Stimulated activated CD8-positive, alpha-beta memory T cell treated with anti-CD3 and anti-CD28 coated beads, Interleukin-7, amount 100 ng/mL, for 1 hour (primary cell): Measurements from ENCODE around the gene ONECUT2.
"Not testable (repeated sequence)": the region's sequence is repeated elsewhere in the genome, so short reads cannot be mapped to it uniquely, and the experiment has no call there.

ENCODE experiments used
- DNase-seq, 2 donors: peaks; one replicate each; pipeline ENCODE4 v3.0.0-alpha.2; 2020; ENCODE audit warnings: low read depth in 2 of 2

Gene ONECUT2

DNA sequence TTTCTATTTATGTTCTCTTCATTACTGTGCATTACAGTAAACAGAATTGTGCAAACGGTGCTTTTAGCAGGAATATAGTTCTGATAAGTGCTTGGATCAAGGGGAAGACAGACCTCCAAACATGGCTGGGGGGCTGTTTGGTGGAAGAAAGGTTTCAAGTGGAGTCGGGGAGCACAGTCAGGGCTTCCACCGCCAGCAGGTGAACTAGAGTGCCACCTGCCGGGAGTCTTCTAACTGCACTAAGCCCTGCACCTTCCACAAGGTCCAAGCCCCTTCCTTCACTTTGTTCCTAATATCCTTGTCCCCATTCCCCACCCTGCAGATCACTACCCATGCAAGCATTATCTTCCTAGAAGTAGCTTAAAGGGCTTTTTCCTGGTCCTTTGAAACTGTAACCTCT is 11.1 kb downstream of the ONECUT2 start:
- DNase-seq, result no peak

DNA sequence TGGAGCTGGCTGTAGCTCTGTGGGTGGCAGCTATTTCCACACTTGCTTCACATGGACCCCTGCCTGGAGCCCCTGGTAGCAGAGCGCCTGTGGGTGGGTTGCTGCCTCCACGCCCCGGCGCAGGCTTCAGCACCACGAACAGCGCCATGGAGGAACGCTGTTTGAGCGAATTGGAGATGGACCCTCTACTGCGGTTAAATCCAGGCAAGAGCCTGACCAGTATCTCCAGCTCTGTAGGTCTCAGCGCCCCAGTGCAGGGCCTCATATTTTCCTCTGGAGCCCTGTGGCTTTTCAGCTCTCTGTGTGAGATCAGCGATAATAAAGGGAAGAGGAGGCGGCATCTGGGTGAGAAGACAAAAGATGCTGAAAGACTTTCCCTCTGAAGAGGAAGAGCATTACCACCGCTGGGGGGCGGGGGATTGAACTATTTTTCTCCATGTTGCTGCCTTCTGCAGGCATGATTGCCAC is 12.0 kb downstream of the ONECUT2 start:
- DNase-seq, result no peak

DNA sequence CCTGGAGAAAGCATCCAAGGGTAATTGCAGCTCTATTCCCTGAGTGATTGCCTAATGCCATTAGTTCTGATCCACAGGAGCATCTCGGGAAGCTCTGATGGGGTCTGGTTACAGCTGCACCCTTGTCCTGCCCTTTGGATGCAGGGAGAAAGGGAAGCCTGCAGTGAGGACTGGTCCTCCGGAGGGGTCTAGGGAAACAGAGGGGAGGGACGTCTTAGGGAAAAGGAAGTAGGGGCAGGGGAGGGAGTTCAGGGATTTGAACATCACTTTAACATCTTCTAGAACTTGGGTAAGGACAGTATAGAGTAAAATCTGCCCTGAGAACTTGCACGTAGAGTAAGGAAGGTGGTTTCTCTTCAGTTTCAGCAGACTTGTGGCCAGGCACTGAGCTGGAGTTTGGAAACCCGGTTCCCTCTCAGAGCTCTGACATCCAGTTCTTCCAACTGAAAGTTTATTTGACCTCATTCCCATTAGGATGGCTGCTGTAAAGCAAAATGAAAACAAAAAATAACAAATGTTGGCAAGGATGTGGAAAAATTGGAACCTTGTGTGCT is 20.5 kb downstream of the ONECUT2 start:
- no peak for DNase-seq

DNA sequence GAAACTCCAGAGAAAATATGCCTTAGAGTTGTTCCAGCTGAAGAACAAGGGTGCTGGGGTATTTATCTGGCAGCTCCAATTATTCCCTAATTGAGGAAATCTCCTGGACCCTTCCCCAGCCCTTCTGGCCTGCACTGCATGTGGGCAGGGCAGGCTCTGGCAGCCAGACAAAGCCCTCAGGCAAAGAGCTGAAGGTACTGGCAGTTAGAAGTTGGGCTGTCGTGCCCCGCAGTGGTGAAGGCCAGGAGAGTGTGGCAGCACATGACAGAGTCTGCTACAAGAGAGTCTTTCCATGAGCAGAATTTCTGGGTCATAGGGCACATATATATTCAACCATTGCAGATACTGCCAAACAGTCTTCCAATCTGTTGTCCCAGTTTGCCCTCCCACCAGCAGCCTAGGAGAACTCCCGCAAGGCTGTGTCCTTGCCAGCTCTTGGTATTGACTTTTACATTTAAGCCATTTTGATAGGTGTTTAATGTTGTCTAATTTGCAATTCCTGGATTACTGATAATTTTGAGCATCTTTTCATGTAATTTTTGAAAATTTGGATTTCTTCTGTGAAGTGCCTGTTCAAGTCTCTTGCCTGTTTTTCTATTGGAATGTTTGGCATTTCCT is 26.6 kb downstream of the ONECUT2 start:
- DNase-seq, result no peak

DNA sequence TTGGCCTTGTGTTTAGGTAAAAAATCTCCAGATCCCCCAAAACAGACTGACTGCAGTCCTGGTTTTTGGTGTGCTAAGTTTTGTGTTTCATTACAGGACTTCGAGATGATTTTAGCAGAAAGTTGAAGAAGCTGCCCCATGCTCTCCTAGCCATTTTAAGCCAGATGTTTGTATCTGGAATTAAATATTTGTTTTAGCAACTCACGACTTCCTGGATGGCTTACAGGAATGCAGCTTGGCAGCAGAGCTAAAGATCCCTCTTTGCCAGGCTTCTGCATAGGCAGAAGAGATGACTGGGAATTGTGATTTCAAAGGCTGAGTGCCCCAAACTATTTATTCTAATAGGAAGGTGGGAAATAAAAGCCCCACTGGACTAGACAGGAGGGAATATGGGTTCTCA is 31.1 kb downstream of the ONECUT2 start:
- no peak for DNase-seq

DNA sequence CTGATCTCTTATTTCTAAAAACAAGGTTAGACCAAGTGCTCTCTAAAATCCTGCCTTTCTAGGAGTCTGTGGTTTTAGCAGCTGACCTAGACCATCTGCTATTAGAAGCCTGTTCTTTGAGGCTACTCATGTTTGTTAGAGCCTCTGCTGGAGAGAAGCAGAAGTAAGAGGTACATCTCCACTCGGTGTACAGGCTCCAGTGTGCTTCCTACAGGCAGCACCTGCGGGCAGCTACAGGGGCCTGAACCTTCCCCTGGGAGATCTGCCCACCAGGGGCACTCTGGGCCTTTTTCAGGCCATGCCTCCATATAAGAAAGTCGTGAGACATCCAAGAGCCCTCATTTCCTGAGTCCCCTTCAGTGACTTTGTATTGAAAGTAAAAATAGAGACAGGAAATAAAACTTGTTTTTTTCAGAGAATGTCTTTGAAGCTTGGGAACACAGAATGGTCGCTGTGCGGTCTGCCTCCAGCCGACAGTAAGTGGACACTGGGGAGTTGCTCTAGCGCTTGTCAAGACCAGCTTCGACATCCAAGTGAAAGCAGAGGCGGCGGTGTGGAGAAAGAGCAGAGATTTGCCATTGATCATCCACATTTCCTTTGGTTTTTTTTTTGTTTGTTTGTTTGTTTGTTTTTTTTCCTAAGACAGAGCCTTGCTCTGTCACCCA is 31.7 kb downstream of the ONECUT2 start:
- no peak for DNase-seq

DNA sequence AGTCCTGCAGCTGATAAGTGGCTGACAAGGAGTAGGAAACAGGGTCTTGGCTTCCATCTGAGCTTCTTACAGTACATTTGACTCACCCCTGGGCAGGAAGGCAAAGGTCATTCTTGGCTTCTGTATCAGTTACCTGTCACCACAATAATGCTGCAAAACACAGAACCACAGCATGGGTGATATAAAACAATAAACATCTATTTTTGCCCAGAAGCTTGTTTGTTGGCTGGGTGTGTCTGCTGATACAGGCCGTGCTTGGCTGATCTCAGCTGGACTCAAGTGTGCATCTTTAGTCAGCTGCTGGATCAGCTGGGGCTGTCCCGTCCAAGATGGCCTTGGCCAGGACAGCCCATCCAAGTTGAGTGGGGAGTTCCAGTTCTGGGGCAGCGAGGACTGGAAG is 34.7 kb downstream of the ONECUT2 start:
- no peak for DNase-seq

DNA sequence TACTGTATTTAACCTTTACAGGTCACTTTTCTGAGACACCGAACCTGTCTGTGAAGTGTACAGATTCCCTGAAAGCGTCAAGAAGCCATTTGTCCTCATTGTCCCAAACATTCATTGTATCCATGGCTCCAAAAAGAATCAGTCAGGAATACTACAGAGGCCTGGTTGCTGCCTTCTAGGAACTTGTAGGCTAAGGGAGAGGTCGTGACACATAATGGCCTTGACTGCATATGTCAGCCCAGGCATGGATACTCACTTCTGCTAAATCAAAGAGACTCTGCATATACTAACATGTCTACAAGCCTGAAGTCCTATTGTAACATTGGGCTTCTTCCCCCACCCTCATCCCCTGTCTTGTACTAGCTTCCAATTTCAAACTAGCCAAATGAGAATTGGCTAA is 40.2 kb downstream of the ONECUT2 start:
- no peak for DNase-seq

DNA sequence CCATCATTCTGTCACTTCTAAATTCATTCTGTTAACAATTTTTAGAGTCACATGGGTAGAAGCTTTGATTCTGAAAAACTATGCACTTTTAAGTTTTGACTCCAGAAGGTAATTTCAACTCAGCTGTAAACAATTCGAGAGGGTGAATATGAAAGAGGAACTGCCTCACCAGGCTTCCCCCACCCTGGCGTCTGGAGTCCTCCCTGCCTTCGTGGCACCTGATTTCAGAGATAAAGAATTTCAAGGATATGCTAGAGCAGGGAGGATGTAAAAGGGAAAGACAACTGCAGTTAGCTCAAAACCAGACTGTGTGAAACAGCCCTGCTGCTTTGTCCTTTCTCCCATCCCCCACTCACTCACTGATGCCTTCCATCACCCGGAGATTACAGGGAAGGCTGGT is 40.7 kb downstream of the ONECUT2 start:
- no peak for DNase-seq

DNA sequence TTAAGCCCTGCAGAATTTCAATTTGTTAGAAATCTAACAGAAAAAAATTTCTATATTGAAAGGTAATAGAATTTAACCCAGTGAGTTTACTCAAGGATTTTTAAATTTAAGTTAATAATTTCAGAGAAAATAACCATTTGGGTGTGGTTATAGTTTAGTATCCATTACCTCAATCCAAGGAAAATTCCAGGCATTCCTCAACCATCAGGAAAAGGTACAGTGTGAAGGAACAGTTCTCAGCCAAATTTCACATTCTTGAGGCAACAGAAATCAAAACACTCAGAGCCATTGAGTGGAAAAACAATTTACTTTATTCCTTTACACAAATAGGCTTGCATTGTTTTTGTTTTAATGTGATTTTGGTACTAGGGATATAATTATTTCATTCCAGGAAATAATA is 45.6 kb downstream of the ONECUT2 start:
- DNase-seq, result no peak

DNA sequence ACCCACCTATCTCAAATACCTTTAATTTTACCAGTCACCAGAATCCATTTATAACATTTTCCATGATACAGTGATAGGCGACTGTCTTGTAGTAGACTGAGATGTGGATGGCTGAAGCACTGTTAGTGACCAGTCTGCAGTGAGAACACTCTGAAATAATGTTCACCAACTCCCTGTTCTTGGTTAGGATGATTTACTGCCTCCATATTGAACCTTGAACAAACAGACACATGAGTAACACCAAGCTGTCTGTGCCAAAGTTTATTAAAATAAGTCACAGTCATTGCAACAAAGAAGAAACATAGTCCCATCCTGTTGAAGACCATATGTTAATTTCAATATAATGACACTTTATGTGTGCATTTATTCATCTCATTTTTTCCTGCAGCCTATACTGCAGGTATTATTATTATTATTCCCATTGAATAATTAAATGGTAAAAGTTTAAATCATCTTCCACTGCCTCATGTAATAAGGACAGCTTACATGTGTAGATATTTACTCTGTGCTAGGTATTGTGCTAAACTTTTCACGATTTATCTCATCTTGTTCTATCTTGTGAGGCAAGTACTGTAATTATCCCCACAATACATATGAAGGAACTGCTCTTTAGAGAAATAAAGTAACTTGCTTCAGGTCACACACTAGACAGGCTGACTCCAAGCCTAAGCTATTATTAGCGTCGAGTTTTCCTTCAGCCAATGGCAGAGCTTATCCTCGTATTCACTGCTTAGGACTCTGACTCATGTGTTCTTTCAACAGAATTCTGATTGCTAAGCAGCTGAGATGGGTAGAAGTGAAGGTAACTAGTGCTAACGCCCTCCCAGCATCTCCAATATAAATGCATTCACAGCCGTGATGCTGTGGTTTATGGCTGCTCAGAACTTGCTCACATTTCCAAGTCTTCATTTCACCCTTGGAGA is 62.5 kb downstream of the ONECUT2 start:
- DNase-seq, result no peak

DNA sequence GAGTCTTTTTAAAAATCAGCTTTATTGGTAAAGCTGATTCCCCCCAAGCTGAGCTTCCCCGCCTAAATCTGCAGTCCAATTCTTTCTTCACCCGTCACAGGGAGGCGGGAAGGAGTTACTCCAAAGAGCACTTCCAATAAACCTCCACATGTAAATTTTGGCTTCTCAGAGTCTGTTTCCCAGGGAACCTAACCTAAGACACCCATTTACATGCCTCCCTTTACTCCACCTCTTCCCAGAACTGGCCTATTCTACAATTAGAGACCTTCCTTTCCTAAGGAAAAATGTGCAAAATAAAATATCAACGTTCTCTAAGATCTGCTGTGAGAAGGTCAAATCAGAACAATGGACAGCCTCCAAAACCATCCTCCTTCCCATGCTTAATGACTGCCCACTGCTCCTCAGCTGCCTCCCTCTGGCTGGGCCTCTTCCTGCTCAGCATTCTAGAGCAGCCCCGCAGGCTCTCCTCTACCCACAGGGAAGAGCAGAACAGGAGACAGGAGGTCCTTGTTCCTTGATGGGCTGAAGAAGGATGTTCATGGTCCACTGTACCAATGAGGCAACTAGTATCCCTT is 63.6 kb downstream of the ONECUT2 start:
- DNase-seq, result no peak

DNA sequence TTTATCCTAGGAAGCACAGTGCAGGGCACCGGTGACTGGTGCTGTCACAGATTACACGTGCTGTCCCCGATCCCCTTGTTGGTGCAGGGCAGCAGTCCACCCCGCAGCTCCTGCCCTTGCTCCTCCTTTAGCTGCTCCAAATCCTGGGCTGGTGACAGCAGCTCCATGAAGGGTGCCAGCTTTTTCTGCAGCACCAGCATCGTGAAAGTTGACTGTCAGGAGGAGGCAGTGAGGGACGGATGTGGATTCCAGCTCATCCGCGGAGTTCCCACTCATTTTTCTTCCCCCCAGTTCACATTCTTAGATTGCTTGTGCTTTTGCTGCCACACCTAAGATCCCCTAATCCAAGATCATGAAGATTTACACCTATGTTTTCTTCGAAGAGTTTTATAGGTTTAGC is 67.5 kb downstream of the ONECUT2 start:
- no peak for DNase-seq

DNA sequence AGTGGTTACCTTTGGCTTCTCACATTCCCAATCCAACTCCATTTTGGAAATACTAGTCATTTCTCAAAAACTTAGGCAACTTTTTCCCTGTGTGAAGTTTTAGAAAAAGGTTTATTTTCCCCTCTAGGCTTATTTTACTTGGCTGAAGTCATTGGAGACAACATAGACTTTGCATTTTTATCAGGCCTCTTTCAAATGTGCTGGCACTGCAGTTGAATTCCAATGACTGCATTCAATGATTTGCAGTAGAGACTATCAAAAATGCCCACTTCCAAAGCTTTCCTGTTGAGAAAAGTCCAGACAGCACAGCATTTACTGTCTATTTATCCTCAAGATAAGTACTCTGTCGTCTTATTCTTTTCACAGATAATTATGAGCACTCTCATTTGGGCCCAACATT is 70.1 kb downstream of the ONECUT2 start:
- no peak for DNase-seq

DNA sequence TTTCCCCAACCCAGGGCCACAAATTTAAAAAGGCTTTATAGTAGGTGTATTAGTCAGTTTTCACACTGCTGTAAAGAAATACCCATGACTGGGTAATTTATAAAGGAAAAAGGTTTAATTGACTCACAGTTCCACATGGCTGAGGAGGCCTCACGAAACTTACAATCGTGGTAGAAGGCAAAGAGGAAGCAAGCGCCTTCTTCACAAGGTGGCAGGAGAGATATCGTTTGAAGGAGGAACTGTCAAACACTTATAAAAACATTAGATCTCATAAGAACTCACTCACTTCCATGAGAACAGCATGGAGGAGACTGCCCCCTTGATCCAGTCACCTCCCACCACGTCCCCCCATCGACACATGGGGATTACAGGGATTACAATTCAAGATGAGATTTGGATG is 80.9 kb downstream of the ONECUT2 start:
- DNase-seq, result no peak

DNA sequence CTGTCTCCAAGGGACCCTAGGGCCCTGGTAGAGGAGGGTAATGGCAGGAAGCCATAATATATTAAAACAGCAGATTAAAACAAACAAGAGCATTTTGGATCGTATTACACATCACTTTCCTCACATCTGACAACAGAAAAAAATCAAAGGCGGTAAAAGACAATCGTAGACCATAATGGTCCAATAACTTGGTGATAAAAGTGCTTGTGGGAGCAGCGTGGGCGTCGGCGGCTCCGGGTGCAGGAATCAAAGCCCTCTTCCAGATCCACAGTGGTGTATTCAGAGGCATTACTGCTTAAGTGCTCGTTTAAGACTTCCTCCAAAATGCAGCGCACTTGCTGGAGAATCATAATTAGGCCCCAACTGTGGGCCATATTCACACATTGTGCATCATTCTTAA is 83.4 kb downstream of the ONECUT2 start:
- no peak for DNase-seq

DNA sequence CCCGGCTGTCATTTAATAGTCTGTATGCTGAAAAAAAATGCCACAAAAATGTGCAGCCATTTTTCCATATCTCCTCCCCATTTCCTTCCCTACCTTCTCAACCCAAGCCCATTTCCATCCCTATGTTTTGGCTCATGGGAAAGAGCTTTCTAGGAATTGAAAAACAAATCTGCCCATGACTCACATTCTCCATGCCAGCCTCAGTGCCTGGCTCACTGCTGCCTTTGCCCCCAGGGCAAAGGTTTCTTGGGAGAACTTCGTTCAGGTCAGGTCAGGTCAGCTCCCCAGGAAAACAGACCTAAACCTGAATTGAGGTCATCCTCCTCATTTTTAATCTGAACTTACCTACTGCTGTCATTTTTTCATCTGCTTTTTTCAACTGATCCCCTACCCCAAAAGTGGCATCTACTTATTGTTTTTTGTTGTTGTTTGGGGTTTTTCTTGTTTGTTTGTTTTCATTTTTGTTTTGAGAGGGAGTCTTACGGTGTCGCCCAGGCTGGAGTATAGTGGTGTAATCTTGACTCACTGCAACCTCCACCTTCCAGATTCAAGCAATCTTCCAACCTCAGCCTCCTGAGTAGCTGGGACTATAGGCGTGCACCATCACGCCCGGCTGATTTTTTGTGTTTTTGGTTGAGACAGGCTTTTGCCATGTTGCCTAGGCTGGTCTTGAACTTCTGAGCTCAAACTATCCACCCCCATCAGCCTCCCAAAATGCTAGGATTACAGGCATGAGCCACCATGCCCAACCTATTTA is 84.7 kb downstream of the ONECUT2 start:
- no peak for DNase-seq

DNA sequence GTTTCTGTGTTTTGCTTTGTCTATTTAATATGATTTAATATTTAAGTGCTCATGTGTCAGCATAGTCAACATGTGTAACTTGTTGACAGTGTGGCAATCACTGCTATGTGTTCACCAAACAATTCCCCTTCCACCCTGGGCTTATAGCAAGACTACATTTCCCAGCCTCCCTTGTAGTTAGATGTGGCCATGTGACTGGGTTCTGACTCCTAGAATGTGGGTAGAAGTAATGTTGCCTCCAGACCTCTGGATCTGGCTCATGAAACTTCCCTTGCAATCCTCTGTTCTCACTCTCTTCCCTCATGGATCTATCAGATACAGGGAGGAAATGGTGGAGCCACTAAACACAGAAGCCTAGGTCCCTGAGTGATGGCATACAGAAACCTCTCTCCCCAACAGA is 87.2 kb downstream of the ONECUT2 start:
- not testable (repeated sequence) for DNase-seq

DNA sequence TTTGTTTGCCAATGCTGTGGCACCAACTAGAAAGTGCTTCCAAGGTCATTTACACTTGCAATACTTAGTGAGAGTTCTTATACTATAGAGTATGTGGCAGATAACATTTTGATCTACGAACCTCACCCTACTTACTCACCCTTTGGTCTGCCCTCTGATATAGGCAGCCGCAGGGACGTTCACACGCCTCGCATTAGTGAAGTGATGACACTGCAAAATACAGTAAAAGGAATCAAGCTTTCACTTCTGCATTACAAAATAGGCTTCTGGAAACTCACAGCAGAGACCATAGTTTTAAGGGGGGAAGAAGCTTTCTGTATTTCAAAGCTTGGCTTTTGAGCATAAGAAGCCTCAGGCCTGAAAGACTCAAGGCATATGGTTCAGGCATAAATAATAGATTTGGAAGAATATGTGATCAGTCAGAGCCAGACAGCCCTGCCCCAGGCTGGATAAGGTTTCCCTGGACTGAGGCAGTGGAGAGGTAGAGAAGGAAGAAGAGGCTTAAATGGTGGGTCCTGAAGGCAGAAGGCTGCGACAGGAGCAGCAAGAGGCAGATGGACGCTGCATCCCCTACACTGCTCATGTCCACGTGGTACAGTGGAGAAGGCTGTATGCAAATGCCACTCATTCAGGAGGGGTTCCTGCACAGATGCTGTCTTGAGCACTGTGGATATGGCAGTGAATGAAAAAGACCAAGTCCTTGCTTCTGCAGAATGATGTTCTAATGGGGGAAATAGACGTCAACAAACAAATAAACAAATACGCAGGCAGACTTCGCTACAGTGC is 88.2 kb downstream of the ONECUT2 start:
- no peak for DNase-seq

DNA sequence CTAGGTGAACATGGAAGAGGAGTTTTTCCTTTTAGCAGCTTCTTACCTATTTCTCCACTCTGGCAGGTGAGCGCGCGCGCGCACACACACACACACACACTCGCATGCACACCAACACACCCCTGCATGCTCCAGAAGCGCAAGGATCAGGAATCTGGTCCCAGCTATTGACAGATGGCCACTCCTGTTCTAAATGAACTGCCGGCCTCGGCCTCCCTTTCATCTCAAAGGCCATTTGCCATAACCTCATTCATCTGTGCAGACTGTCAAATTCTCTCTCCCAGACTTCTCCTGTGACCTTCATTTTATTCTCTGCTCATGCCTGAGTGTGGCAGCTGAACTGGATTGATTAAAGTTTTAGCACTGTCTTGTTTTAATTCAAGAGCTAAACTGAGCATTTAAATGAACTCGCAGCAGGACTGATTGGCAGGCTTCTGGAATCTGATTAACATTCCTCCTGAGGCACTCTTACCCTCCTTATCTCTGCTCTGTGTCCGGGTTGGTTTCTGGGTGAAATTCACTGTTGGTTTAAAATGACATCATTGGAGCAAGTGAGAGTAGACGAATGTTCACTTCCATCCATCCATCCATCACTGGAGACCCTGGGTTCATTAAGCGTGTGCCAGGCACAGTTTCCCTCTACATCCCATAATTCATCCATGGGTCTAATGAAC is 92.5 kb downstream of the ONECUT2 start:
- DNase-seq, result no peak
